GM19397 (cell line): ENCODE results near the gene MCIDAS.

Experiments used
- ATAC-seq: cut with Tn5 transposase; IDR thresholded peaks from one replicate; pipeline ENCODE4 v1.9.1; 2021; ENCODE audit warnings: mild to moderate bottlenecking, moderate library complexity; ENCODE audit not compliant: unreplicated experiment

MCIDAS gene

DNA sequence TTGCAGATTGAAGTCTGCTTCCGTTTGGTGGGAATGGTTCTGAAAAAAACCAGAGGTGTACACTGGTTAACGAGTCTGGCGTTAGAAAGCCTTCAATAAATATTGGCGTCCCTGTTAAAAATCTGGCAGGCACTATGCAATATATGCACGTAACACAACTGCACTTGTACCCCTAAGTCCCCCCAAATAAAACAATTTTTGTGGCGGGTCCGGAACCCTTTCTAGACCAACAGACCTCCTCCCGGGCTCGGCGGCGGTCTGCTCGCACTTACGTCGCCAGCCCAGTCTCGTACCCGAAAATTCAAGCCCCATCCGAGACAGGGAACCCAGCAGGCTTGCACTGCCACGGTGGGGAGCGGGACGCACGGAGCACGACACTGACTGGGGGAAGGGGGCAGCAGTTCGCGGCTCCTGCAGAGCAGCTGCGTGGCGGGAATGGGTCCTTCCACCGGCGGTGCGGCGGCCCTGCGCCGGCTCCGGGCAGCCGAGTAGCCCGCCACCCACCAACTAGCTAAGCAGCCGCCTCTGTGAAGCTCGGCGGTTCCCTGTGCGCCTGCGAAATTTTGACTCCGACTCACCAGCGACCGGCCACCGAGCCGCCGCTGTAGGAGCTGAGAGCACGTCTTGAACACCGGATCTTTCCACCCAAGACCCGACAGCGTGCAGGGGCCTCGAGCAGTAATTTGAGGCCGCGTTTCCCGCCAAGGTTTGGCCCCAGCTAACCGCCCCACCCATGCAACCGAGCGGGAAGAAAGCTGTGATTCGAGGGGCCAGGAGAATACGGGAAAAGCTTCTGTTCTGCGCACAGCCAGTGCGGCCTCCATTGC lies 3.9 kb downstream of the MCIDAS start:
- ATAC-seq, result no peak

DNA sequence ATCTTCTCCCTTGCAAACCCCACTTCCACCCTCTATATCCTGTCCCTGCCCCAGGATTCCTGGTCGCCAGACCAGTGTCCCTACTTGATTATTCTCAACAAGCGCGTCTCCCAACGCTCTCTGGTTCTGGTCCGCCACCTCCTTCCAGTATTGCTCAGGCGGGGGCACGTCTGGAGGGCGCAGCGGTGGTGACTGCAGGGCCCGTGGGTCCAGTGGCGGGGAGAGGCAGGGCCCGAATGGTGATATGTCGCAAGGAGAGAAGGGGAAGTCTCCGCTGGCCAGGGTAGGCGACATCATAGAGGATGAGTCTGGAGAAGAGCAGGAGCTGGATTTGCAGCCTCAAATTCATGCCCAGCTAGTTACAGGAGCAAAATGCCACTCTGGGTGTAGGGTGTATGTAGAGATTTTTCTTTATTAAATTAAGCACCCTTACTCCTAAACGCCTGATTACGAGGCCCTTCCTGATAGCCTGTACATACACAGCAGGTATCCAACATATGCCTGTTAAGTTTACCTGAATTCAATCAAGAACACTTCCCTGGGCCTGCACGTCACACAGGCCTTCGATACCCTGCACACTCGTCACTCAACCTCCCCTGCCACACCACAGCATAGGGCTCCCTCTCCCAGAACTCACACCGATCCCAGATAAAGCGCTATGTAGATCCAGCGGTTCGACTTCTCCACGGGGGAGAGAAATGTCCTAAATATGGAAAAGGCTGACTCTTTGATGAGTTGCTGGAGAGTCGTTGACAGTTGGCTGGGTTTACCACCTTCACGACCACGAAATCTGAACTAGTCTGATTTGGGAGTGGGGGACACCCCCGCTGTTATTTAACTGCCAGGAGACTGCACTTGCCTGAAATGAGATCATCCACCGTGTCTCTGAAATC lies 4.8 kb downstream of the MCIDAS start:
- no peak for ATAC-seq

GRCh38 chr5:55220433-55221185 lies 6.5 kb downstream of the MCIDAS start:
- no peak for ATAC-seq

DNA sequence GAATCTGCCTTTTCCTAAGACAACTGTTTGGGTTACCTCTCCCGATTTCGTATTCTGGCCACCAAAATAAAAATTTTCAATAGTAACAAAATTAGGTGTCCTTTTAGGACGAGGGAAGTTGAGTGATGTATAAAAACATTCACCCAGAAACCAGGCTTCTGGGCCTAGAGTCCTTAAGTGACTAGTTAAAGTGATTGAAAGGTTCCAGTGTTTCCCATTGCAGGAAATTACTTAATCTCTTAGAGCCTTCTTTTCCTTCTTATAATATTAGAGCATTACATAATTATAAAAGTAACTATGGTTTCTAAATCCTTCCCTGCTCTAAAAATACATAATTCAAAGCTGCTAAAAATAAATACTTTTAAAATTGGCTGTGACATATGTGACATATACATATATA lies 7.3 kb downstream of the MCIDAS start:
- ATAC-seq, result no peak

GRCh38 chr5:55218967-55219366 lies 8.1 kb downstream of the MCIDAS start:
- no peak for ATAC-seq

DNA sequence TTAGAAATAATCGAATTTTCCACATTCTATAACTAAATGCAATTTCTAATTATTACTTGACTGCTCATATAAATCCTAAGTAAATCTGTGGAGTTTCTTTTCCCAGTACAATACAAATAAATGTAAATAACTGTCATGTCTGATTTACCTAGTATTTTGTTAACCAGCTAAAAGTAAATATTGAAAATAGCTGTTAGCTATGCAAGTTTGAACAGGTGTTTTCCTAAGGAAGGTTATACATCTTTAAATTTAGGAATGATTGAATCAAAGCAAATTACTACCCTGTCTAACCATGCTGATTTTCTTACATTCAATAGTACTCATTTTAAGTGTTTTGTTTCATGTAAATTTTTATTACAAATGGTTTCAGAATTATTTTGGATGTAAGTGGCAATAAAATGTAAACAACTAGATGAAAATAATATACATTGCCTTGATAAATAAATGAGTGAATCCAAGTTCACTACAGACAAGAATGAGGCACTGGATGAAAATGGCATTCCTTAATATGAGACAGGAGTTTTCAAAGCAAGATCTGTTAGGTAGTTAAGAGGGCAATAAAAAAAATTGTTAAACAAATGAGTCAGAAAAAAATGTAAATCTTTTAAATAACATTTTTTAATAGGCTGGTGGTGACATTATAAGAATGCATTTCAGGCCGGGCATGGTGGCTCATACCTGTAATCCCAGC lies 15.8 kb downstream of the MCIDAS start:
- no peak for ATAC-seq

DNA sequence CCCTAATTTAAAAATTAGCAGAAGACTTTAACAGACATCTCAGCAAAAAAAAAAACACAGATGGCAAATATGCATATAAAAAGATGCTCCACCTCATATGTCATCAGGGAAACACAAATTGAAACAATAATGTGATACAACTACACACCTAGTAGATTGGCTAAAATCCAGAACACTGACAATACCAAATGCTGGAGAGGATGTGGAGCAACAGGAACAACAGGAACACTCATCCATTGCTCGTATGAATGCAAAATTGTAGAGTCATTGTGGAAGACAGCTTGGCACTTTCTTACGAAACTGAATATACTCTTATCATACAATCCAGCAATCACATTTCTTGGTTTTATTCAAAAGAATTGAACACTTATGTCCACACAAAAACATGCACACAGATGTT lies 22.1 kb downstream of the MCIDAS start:
- no peak for ATAC-seq

DNA sequence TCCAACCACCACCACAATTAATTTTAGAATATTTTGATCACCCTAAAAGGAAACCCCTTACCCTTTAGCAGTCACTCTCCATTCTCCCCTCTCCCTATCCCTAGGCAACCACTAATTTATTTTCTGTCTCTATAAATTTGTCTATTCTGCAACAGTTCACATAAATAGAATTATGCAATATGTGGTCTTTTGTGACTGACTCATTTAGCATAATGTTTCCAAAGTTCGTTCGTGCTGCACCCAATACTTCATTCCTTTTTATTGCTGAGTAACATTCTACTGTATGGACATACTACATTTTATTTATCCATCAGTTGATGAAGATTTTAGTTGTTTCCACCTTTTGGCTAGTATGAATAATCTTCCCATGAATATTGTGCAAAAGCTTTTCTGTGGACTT lies 36.0 kb downstream of the MCIDAS start:
- no peak for ATAC-seq

GRCh38 chr5:55188656-55189540 lies 38.2 kb downstream of the MCIDAS start:
- ATAC-seq, result no peak

DNA sequence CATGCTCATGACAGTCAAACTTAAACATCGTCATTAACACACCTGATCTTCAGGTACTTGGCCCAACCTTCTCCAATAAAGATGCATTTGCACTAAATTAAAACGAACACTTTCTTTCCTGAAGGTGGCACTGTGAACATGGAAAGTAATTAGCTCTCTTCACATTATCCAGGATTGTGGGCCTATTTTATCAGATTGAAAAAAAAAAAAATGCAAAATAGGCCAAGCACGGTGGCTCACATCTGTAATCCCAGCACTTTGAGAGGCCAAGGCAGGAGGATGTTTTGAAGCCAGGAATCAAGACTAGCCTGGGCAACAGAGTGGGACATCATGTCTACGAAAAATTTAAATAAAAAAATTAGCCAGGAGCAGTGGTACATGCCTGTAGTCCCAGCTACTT lies 39.7 kb downstream of the MCIDAS start:
- ATAC-seq, result no peak

- no peak for ATAC-seq
Observed at GRCh38 chr5:55180016-55180415, 47.1 kb downstream of the MCIDAS start.

DNA sequence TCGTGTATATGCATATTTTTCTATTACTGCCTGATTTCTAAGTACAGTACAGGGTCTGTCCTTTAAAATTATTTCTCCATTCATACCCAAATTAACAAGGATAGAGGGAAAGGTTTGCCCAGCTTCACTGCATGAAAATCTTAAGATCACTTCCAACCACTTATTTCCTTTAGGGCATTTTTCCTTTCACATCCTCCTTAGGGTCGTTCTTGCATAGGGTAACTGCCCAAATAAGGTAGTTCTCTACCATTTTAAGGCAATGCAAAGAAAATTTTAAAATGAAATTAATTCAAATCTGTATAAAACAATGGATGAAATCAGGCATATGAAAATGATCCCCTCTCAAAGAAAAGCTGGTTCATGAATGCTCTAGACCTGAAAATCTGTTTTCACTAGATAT lies 50.0 kb downstream of the MCIDAS start:
- no peak for ATAC-seq

DNA sequence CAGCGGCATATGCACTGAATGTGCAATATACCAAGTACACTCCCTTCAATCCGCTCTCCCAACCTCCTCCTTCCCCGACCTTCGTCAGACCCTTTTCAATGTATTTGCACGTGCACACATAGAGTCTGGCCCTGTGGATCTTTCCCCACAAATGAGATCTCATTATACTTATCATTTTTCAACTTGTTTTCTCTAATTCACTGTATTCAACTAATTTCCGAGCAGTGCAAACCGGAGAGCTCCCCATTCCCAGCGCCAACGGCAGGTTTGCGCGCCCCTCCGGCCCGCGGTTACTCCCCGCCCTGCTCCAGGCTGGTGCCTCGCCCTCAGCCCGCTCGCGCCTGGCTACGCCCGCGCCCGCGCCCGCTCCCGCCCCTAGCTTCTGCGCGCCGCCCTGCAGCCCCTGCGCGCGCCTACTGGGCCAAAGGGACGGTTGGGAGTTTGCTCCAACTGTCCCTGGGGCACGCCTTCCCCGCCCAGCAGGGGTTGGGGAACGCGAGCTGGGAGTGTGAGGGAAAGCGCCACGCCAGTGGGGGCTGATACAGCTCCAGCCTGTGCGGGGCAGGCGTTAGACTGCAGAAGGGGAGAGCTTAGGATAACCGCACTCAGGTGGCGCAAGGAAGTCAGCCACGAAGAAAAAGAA lies 50.8 kb downstream of the MCIDAS start:
- no peak for ATAC-seq

DNA sequence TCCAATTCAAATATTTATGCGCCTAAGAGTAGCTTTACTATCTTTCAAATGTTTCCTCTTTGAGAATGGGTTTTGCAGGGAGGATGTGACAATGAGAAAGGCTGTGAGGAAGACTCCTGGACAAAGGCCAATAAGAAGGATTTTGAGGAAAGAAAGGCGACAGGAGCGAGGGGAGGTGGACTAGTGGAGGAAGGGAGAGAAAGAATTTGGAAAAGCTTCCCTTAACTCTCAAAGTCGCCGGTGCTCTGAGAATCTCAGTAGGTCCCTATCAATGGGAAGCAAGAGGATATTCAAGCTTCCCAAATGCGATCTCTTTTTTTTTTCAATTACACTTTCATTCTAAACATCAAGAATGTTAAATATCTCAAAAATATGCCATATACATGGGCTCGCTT lies 51.3 kb downstream of the MCIDAS start:
- no peak for ATAC-seq

- ATAC-seq, result peak; percentile 8
Observed at GRCh38 chr5:55173687-55174230, 53.4 kb downstream of the MCIDAS start.

GRCh38 chr5:55172937-55173686 lies 54.0 kb downstream of the MCIDAS start, which contains the start of gene CDC20B:
TSS of gene CDC20B (minus strand) at chr5:55173177. CDS start at chr5:55173000, 177 bp downstream.
- ATAC-seq, result peak; percentile 93

DNA sequence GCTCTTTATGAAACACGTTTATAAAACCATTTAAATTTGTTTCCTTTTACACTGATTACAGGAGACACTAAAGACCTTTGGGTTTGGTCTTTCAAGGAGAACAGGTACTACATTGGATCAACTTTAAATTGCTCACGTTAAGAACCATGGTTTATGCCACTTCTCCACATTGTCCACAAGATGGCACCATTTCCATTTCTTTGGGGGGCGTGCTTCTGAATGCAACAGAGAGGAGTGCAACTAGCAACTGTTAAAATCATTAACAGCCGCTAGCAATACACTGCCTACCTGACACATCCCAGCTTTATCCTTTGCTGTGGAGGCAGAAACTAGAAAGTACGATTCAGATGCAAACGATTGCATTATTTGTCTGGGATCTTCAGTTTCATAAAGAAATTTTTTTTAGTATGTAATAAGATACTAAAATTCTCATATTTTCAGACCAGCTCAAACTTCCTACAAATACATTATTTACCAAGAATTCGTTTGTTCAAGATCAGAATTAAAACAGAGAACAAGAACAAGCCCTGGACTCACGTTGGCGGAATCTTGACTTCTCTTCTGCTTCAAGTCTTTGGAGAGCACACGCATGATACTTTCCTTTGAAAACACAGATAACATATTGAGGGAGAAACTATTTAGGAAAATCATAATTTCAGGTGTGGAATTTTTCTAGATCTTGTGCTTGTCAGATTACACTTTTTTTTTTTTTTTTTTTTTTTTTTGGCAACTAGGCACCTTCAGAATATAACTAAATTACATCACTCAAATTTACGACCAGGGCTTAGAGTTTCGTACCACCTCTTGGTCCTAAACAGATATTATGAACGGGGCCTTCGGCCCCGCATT lies 54.8 kb downstream of the MCIDAS start:
- no peak for ATAC-seq
